HL-60 (cell line): ENCODE results near the gene YKT6.

Experiments used
- DNase-seq, 2 experiments: peaks; one replicate each; pipeline ENCODE4 v3.0.0-alpha.2; 2010 to 2020; ENCODE audit warnings: low read depth in 1 of 2, low spot score in 1 of 2
- H3K27ac ChIP-seq: fragments of 250-450 bp; sonication (Bioruptor Pico); replicated peaks from 2 replicates; pipeline ENCODE4 v1.5.1; 2020; ENCODE audit warnings: mild to moderate bottlenecking, moderate library complexity
- H3K27me3 ChIP-seq: fragments of 250-450 bp; sonication (Bioruptor Pico); 2 replicates; pipeline ENCODE4 v1.5.1; 2021; ENCODE audit warnings: mild to moderate bottlenecking, moderate library complexity; ENCODE audit not compliant: insufficient read depth, poor library complexity, severe bottlenecking
- H3K4me3 ChIP-seq: replicated peaks from 2 replicates; pipeline ENCODE4 v1.5.1; 2011; ENCODE audit warnings: mild to moderate bottlenecking, control low read depth, low read length; ENCODE audit not compliant: insufficient read depth
- GABPA ChIP-seq: IDR thresholded peaks from 2 replicates; pipeline ENCODE4 v1.6.1; 2012; ENCODE audit warnings: low read depth
- POLR2AphosphoS5 ChIP-seq: IDR thresholded peaks from 2 replicates; pipeline ENCODE4 v1.6.1; 2012; ENCODE audit warnings: low read depth
- SPI1 ChIP-seq: IDR thresholded peaks from 2 replicates; pipeline ENCODE4 v1.6.1; 2012; ENCODE audit warnings: low read depth, mild to moderate bottlenecking, borderline replicate concordance
- TF ChIP-seq, protein P1 (sequence below): IDR thresholded peaks from one replicate; pipeline ENCODE4 v1.5.1; 2011; ENCODE audit warnings: low read length, control low read depth, inconsistent platforms; ENCODE audit not compliant: insufficient read depth
- TF ChIP-seq, protein P2 (sequence below): IDR thresholded peaks from 2 replicates; pipeline ENCODE4 v1.6.1; 2012; ENCODE audit warnings: low read depth; ENCODE audit not compliant: insufficient replicate concordance

The YKT6 gene

DNA sequence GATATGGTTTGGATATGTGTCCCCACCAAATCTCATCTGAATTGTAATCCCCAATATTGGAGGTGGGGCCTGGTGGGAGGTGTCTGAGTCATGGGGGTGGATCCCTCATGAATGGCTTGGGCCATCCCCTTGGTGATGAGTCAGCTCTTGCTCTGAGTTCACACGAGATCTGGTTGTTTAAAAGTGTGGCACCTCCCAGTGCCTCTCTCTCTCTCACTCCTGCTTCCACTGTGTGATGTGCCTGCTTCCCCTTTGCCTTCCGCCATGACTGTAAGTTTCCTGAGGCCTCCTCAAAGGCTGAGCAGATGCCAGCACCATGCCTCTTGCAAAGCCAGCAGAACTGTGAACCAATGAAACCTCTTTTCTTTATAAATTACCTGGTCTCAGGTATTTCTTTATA is 6.7 kb upstream of the YKT6 start:
- TF ChIP-seq SPI1 (no peak), POLR2AphosphoS5 (no peak), GABPA (no peak)
- TF ChIP-seq, protein P1, sequence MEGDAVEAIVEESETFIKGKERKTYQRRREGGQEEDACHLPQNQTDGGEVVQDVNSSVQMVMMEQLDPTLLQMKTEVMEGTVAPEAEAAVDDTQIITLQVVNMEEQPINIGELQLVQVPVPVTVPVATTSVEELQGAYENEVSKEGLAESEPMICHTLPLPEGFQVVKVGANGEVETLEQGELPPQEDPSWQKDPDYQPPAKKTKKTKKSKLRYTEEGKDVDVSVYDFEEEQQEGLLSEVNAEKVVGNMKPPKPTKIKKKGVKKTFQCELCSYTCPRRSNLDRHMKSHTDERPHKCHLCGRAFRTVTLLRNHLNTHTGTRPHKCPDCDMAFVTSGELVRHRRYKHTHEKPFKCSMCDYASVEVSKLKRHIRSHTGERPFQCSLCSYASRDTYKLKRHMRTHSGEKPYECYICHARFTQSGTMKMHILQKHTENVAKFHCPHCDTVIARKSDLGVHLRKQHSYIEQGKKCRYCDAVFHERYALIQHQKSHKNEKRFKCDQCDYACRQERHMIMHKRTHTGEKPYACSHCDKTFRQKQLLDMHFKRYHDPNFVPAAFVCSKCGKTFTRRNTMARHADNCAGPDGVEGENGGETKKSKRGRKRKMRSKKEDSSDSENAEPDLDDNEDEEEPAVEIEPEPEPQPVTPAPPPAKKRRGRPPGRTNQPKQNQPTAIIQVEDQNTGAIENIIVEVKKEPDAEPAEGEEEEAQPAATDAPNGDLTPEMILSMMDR: no peak
- TF ChIP-seq, protein P2, sequence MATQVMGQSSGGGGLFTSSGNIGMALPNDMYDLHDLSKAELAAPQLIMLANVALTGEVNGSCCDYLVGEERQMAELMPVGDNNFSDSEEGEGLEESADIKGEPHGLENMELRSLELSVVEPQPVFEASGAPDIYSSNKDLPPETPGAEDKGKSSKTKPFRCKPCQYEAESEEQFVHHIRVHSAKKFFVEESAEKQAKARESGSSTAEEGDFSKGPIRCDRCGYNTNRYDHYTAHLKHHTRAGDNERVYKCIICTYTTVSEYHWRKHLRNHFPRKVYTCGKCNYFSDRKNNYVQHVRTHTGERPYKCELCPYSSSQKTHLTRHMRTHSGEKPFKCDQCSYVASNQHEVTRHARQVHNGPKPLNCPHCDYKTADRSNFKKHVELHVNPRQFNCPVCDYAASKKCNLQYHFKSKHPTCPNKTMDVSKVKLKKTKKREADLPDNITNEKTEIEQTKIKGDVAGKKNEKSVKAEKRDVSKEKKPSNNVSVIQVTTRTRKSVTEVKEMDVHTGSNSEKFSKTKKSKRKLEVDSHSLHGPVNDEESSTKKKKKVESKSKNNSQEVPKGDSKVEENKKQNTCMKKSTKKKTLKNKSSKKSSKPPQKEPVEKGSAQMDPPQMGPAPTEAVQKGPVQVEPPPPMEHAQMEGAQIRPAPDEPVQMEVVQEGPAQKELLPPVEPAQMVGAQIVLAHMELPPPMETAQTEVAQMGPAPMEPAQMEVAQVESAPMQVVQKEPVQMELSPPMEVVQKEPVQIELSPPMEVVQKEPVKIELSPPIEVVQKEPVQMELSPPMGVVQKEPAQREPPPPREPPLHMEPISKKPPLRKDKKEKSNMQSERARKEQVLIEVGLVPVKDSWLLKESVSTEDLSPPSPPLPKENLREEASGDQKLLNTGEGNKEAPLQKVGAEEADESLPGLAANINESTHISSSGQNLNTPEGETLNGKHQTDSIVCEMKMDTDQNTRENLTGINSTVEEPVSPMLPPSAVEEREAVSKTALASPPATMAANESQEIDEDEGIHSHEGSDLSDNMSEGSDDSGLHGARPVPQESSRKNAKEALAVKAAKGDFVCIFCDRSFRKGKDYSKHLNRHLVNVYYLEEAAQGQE: no peak
- no peak overlapping the region for H3K4me3 ChIP-seq
- DNase-seq: peak in 1 of 2 experiments; percentile 21
- H3K27me3 ChIP-seq: no peaks in the 10 kb centered on the region
- no peak overlapping the region for H3K27ac ChIP-seq

DNA sequence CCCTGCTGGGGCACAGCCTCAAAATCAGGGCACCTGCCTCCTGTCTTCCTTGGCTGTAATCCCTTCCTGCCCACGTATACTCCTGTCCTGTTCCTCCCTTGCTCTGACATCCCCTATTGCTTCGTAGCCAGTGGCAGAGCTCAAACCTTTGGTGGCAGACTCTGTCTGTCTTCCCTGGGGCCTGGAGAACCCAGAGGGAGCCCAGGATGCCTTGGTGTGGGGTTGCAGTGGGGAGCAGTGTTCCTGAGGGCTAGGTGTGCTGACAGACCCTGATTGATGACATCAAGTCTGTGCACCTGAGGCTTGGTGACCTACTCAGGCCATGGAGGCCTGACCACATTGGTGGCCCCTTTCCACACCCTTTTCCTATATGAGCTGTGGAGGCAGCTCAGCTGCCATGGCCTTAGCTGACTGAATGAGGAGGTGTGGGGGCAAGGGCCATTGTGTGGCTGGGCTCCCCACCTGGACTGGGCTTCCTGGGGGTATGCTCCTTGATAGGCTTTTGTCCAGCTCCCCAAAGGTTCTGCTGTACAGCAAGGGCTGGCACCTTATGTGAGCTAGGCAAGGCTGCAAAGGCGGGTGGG is 6.1 kb upstream of the YKT6 start:
- no peak for DNase-seq
- no peak overlapping the region for H3K4me3 ChIP-seq
- TF ChIP-seq, protein P1: no peak
- no peak for TF ChIP-seq POLR2AphosphoS5
- TF ChIP-seq, protein P2: no peak
- no peak for TF ChIP-seq SPI1
- TF ChIP-seq GABPA: no peak
- no peaks in the 10 kb centered on the region for H3K27me3 ChIP-seq
- H3K27ac ChIP-seq: no peak overlapping the region

DNA sequence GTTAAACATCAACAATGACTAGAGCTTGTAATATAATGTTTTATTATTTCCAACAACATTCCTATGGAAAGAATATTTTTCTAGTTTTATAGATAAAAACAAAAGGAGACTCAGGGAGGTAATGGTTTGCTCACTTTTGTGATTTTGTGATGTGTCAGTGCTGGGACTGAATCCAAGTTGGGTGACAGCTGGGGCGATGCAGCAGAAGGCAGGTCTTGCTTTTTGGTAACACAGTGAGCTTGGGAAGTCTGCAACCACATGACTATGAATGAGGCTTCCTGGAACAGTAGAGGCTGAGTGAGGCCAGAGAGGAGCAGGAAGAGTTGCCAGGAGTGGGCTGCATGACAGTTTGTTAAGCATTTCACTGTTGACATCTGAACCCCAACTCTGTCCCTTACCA is 4.9 kb upstream of the YKT6 start:
- no peak for DNase-seq
- no peaks in the 10 kb centered on the region for H3K27me3 ChIP-seq
- no peak overlapping the region for H3K27ac ChIP-seq
- TF ChIP-seq GABPA: no peak
- TF ChIP-seq, protein P1: no peak
- TF ChIP-seq, protein P2: no peak
- no peak for TF ChIP-seq SPI1
- no peak for TF ChIP-seq POLR2AphosphoS5
- no peak overlapping the region for H3K4me3 ChIP-seq
